GM10847 (cell line): ENCODE data around the gene ITGA5.

Experiments
- POLR2A ChIP-seq: IDR thresholded peaks from 2 replicates; pipeline ENCODE4 v1.6.1; 2011; ENCODE audit not compliant: insufficient read length; ENCODE audit errors: extremely low read depth

Gene ITGA5

GRCh38 chr12:54359762-54360351, 59.2 kb downstream of the ITGA5 start:
- no peak for TF ChIP-seq POLR2A

GRCh38 chr12:54358945-54359761, 59.9 kb downstream of the ITGA5 start:
- no peak for TF ChIP-seq POLR2A

- no peak for TF ChIP-seq POLR2A
These were observed 60.7 kb downstream of the ITGA5 start for GRCh38 chr12:54358191-54358944.

GRCh38 chr12:54357506-54358190, 61.4 kb downstream of the ITGA5 start:
- TF ChIP-seq POLR2A: no peak

- TF ChIP-seq POLR2A: no peak
These were observed 62.1 kb downstream of the ITGA5 start for GRCh38 chr12:54356951-54357356.

GRCh38 chr12:54356228-54356627, 62.8 kb downstream of the ITGA5 start:
- no peak for TF ChIP-seq POLR2A

GRCh38 chr12:54355104-54355815, 63.8 kb downstream of the ITGA5 start:
- TF ChIP-seq POLR2A: no peak

GRCh38 chr12:54352891-54353874, 65.9 kb downstream of the ITGA5 start:
- no peak for TF ChIP-seq POLR2A

- no peak for TF ChIP-seq POLR2A
These were observed 67.0 kb downstream of the ITGA5 start for GRCh38 chr12:54352022-54352531.

GRCh38 chr12:54351341-54351740, 67.7 kb downstream of the ITGA5 start:
- TF ChIP-seq POLR2A: no peak

- TF ChIP-seq POLR2A: no peak
These were observed 68.3 kb downstream of the ITGA5 start for GRCh38 chr12:54350743-54351142.

GRCh38 chr12:54349679-54350078, 69.4 kb downstream of the ITGA5 start:
- no peak for TF ChIP-seq POLR2A

- no peak for TF ChIP-seq POLR2A
These were observed 70.0 kb downstream of the ITGA5 start for GRCh38 chr12:54349036-54349435.
